Lower lobe of right lung (tissue), 2 donors: Measurements from ENCODE around the gene BCL2L11. TPM values are rescaled to one million over a fixed set of nuclear protein-coding genes. Genes with fewer than 3 reads are reported as not detected.

Source experiments
- ATAC-seq, 2 donors: fragments of 200-7000 bp; cut with Tn5 transposase; one replicate each; pipeline ENCODE4 v1.9.1; 2020 to 2022; ENCODE audit warnings: mild to moderate bottlenecking in 2 of 2, moderate library complexity in 2 of 2
- DNase-seq: peaks from one replicate; pipeline ENCODE4 v3.0.0-alpha.2; 2020
- H3K27ac ChIP-seq: fragments of 200-600 bp; one replicate; pipeline ENCODE4 v1.8.0; 2022
- H3K27me3 ChIP-seq: fragments of 200-600 bp; one replicate; pipeline ENCODE4 v1.8.0; 2022; ENCODE audit warnings: low read depth
- H3K36me3 ChIP-seq: fragments of 200-600 bp; one replicate; pipeline ENCODE4 v1.8.0; 2022; ENCODE audit warnings: mild to moderate bottlenecking
- H3K4me1 ChIP-seq: fragments of 200-600 bp; one replicate; pipeline ENCODE4 v1.8.0; 2022
- H3K4me3 ChIP-seq: fragments of 200-600 bp; one replicate; pipeline ENCODE4 v1.8.0; 2022; ENCODE audit warnings: mild to moderate bottlenecking
- H3K9me3 ChIP-seq: fragments of 200-600 bp; one replicate; pipeline ENCODE4 v1.8.0; 2022
- intact Hi-C: fragments of 100-400 bp; cut with DNase I; formaldehyde crosslinking; loops from one replicate; pipeline ENCODE4 v1.11.0; 2022
- total RNA-seq: library from RNA; stranded (reverse); fragmentation: NEBNext Ultra II Directional; extraction: Animal tissue kit (Norgen Biotek cat#: 25700); gene quantifications from one replicate; pipeline ENCODE4 v1.2.1, GENCODE V29; 2021
- TF ChIP-seq, protein P1 (sequence below): fragments of 200-600 bp; IDR thresholded peaks from one replicate; pipeline ENCODE4 v1.8.0; 2022; ENCODE audit warnings: antibody characterized with exemption, mild to moderate bottlenecking
- donor health status: DM: no; HTN: yes; CAD: no; lungs with severe emphysema.

The BCL2L11 gene
- total RNA-seq, 1 donor from 2014 or later, result 23.7 TPM

DNA sequence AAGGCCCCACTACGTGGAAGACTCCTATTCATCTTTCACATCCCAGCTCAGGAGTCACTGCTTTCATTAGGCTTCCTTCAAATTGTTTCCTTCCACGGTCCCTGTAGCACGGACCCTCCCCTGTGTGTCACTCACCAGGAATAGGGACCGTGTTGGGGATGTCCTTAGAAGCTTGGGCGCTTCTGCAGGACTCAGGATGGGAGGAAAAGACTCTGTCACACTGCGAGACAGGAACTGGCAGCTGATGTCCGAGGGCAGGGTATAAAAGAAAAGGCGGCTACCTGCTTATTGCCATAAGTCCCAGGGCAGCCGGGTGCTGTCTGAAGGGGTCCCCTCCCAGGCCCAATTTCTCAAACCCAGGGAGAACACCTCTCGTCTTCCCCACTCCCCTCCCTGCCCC, 79.1 kb downstream of the BCL2L11 start:
- TF ChIP-seq, protein P1, sequence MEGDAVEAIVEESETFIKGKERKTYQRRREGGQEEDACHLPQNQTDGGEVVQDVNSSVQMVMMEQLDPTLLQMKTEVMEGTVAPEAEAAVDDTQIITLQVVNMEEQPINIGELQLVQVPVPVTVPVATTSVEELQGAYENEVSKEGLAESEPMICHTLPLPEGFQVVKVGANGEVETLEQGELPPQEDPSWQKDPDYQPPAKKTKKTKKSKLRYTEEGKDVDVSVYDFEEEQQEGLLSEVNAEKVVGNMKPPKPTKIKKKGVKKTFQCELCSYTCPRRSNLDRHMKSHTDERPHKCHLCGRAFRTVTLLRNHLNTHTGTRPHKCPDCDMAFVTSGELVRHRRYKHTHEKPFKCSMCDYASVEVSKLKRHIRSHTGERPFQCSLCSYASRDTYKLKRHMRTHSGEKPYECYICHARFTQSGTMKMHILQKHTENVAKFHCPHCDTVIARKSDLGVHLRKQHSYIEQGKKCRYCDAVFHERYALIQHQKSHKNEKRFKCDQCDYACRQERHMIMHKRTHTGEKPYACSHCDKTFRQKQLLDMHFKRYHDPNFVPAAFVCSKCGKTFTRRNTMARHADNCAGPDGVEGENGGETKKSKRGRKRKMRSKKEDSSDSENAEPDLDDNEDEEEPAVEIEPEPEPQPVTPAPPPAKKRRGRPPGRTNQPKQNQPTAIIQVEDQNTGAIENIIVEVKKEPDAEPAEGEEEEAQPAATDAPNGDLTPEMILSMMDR, result no peak
- no peak for DNase-seq
- intact Hi-C loops, result no loop called here

DNA sequence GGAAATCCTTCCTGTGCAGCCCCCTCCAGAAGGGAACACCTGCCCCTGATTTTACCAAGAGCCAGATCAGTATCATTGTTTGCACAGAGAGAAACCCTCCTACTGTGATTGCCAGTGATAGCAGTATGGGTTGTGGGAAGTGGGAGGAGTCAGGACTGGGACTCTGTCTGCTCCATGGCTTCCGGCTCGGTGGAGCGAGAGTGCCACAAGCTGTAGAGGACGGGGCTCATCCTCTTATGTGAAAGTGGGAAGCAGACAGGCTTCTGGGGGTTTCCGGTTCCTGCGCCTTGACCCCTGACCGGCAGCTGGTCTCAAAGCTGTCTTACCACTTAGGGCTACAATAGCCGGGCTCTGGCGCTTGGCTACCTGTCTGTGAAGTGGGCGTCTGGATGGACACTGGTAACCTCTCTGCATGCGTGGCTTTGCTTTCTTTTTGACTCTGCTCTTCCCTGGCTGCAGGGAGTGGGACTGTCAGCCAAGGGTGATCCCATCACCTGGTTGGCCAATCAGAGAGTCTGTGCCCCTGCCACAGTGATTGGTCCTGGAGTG, 79.7 kb downstream of the BCL2L11 start:
- Histone ChIP-seq H3K4me3 (no peak overlapping the region), H3K36me3 (no peaks in the 10 kb centered on the region), H3K4me1 (no peaks in the 10 kb centered on the region), H3K9me3 (no peaks in the 10 kb centered on the region), H3K27ac (no peak overlapping the region), H3K27me3 (no peaks in the 10 kb centered on the region)
- ATAC-seq (no peak), DNase-seq (no peak)
- intact Hi-C loops, result no loop called here
- TF ChIP-seq, protein P1, result no peak

More for the DNA sequence above, 79.1 kb downstream of the BCL2L11 start:
- ATAC-seq, result no peak
- Histone ChIP-seq H3K36me3 (no peaks in the 10 kb centered on the region), H3K4me1 (no peaks in the 10 kb centered on the region), H3K27me3 (no peaks in the 10 kb centered on the region), H3K9me3 (no peaks in the 10 kb centered on the region), H3K27ac (no peak overlapping the region), H3K4me3 (no peak overlapping the region)

DNA sequence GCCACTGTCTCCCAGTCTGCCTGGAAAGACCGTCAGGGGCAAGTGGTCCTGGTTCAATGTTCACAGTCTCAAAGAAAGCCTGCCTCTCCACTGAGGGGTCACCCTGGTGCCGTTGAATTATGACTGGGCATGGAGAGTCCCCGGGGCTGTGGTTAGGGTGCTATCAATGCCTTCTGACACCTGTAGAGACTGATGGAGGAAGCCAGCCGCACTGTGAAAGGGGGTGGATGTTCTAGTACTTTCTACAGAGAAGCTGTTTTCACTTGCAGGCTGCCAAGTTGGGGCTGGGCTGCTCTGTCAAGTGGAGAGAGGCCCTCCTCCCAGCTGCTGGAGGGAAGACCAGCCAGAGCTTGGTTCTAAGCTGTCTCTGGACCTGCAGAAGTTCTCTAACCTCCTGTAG, 80.5 kb downstream of the BCL2L11 start:
- Histone ChIP-seq H3K27ac (no peak overlapping the region), H3K27me3 (no peaks in the 10 kb centered on the region), H3K4me1 (no peaks in the 10 kb centered on the region), H3K9me3 (no peaks in the 10 kb centered on the region), H3K36me3 (no peaks in the 10 kb centered on the region), H3K4me3 (no peak overlapping the region)
- TF ChIP-seq, protein P1, result no peak
- ATAC-seq, result no peak
- intact Hi-C loops, result no loop called here
- DNase-seq, result no peak

DNA sequence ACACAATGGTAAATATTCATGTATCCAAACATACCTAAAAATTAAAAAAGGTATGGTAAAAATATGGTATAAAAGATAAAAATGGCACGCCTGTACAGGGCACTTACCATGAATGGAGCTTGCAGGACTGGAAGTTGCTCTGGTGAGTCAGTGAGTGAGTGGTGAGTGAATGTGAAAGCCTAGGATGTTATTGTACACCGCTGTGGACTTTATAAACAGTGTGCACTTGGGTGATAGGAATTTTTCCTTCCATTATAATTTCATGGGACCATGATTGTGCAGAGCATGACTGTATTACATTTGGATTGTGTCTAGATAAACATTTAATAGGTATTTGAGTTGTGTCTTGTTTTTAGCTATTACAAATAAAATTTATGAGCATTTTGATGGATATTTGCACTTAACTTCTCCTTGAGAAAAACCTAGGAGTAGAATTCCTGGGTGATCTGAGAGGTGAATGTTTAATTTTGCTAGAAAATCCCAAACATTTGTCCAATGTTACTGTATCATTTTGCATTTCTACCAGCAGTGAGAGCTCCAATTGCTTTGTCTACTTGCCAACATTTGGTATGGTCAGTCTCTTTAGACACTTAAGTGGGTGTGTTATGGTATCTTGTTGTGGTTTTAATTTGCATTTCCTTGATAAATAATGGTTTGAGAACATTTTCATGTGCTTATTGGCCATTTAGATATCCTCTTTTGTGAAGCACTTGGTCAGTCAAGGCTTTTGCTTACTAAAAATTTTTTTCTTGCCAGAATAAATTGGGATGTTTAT, 81.7 kb downstream of the BCL2L11 start:
- Histone ChIP-seq H3K27me3 (no peaks in the 10 kb centered on the region), H3K4me3 (no peak overlapping the region), H3K9me3 (no peaks in the 10 kb centered on the region), H3K27ac (no peak overlapping the region), H3K36me3 (no peaks in the 10 kb centered on the region), H3K4me1 (no peaks in the 10 kb centered on the region)
- TF ChIP-seq, protein P1, result no peak
- intact Hi-C loops, result no loop called here
- DNase-seq (no peak), ATAC-seq (no peak)

DNA sequence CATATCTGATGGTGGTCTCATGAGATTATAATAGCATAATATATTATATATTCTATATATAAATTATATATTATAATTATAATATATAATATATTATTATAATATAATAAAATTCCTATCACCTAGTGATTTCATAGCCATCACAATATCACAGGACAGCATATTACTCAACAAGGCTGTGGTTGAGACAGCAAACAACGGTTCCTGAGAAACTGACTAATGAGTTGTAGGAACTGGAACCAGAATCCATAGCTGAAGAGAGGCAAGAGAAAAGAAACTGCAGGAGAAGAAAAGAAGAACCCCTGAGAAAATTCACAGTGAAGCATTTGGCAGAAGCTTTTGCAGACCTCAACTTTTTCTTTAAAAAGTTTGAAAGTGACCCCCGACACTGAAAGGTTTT, 84.0 kb downstream of the BCL2L11 start:
- Histone ChIP-seq H3K27ac (no peak overlapping the region), H3K4me3 (no peak overlapping the region), H3K27me3 (no peaks in the 10 kb centered on the region), H3K9me3 (no peaks in the 10 kb centered on the region), H3K36me3 (no peaks in the 10 kb centered on the region), H3K4me1 (no peaks in the 10 kb centered on the region)
- no peak for DNase-seq
- TF ChIP-seq, protein P1, result no peak
- intact Hi-C loops, result no loop called here
- no peak for ATAC-seq
